Hematopoietic multipotent progenitor cell treated with erythropoietin and hydrocortisone succinate and interleukin-3 and kit ligand, for 4 days (in vitro differentiated cells): ENCODE results near the gene PTPRM.

ENCODE experiments used
- DNase-seq: peaks from one replicate; pipeline ENCODE4 v3.0.0-alpha.2; 2015

PTPRM gene

GRCh38 chr18:8264861-8265411, 697.8 kb downstream of the PTPRM start:
- DNase-seq, result no peak

- no peak for DNase-seq
These were observed 705.1 kb downstream of the PTPRM start for GRCh38 chr18:8272254-8272653.

GRCh38 chr18:8274370-8274769, 707.3 kb downstream of the PTPRM start:
- DNase-seq, result no peak

GRCh38 chr18:8276406-8276805, 709.3 kb downstream of the PTPRM start:
- no peak for DNase-seq

- no peak for DNase-seq
These were observed 710.2 kb downstream of the PTPRM start for GRCh38 chr18:8277270-8277669.

GRCh38 chr18:8279346-8279745, 712.2 kb downstream of the PTPRM start:
- DNase-seq, result no peak

GRCh38 chr18:8279781-8280330, 712.7 kb downstream of the PTPRM start:
- DNase-seq, result no peak

- DNase-seq, result no peak
These were observed 716.9 kb downstream of the PTPRM start for GRCh38 chr18:8283891-8284585.

- DNase-seq, result no peak
These were observed 719.2 kb downstream of the PTPRM start for GRCh38 chr18:8286303-8286702.

GRCh38 chr18:8287196-8287885, 720.2 kb downstream of the PTPRM start:
- no peak for DNase-seq

- no peak for DNase-seq
These were observed 721.5 kb downstream of the PTPRM start for GRCh38 chr18:8288472-8289195.

- no peak for DNase-seq
These were observed 723.3 kb downstream of the PTPRM start for GRCh38 chr18:8290435-8290834.

GRCh38 chr18:8290913-8291312, 723.8 kb downstream of the PTPRM start:
- no peak for DNase-seq

GRCh38 chr18:8293184-8293583, 726.1 kb downstream of the PTPRM start:
- DNase-seq, result no peak

- no peak for DNase-seq
These were observed 729.9 kb downstream of the PTPRM start for GRCh38 chr18:8296886-8297616.

- DNase-seq, result no peak
These were observed 731.1 kb downstream of the PTPRM start for GRCh38 chr18:8298186-8298585.

- DNase-seq, result no peak
These were observed 732.2 kb downstream of the PTPRM start for GRCh38 chr18:8299054-8299980.

GRCh38 chr18:8300751-8301410, 733.8 kb downstream of the PTPRM start:
- no peak for DNase-seq

GRCh38 chr18:8301427-8302172, 734.5 kb downstream of the PTPRM start:
- DNase-seq, result no peak

- DNase-seq, result no peak
These were observed 736.1 kb downstream of the PTPRM start for GRCh38 chr18:8303151-8303755.
